Stimulated activated CD4-positive, alpha-beta T cell treated with anti-CD3 and anti-CD28 coated beads, Interleukin-12 subunit alpha, Interleukin-12 subunit beta, amount 100 ng/mL, for 24 hours (primary cell): ENCODE results near the gene HMGB2.

Experiments
- DNase-seq, 2 experiments: peaks; one replicate each; pipeline ENCODE4 v3.0.0-alpha.2; 2020; ENCODE audit warnings: low read depth in 2 of 2

Gene HMGB2

DNA sequence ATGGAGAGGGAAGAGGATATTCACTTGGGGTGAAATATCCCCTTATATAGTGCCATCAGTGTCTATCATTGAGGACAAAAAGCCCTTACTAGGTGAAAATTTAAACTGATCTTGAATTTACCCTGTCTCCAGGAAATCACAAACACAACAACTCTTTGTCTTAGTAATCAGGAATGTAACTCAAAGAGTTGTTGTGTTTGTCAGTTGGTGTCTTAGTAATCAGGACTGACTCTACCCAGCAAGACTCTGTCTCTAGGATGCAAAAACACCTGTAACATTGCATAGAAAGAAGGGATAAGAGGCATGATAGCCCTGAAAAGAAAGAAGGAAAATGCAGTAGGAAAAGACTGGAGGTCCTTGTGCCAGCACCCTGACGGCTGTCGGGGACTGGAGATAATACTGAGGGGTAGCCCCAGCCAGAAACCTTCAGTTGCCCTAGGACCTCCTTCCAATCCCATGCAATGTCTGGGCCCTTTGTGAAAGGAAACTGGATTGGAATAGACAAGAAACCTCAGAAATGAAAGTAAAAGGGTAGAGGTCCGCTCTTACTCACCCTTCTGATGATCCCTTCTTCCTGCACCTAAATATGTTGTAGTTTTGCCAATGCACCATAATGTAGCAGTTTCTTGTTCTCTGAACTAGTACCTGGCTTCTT is 45.3 kb downstream of the HMGB2 start:
- DNase-seq: no peak

DNA sequence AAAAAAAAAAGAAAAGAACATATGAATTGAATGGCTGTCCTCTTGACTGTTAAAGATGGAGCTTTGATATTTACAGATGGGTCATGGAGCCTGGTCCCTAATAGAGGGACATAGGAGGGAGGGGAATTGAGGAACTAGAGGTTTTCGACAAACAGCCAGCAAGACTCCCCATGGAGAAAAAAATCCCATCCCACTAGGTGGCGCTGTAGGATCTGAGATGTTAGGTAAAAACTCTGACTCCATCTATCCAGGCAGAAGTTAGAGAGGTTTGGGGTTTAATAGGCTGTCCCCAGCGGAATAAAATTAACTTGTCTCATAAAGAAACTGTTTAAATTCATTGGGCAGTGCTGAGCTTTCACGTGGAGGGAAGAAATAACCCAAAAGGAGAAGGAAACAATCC is 45.9 kb downstream of the HMGB2 start:
- peak; percentile 49 to 74 for DNase-seq

DNA sequence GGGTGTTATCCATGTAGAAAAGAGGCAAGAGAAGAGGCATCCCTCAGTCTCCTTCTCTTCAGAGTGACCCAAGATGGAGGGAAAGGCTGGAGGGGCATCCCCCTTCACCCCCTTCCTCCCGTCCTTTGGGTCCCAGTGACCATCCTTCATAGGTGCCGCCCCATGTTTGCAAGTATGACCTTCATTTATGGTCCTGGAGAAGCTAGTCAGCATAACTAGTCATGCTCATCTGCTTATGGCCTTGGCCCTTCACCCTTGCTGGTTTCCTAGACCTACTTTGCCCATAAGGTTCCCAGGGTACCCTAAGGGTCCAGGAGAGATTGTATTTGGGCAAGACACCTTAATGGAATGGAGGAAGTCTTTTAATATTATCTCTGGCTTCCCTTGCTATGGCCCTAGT is 46.7 kb downstream of the HMGB2 start:
- no peak for DNase-seq

DNA sequence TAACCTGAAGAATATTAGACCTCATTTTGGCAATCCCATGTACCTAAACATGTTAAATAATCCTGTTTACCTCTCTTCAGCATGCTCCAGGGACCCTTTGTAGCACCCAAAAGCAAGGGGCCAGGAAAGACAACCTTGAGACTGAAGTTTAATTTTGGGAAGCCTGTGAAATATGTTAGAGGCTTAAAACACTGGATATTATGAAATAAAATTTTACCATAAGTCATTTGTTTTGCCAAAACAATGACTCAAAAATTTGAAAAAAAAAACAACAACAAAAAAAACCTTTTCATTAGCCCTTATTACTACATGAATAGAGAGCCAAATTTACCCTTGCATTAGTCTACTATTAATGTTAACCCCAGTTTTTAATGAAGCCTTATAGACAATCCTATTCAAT is 49.7 kb downstream of the HMGB2 start:
- DNase-seq: no peak

DNA sequence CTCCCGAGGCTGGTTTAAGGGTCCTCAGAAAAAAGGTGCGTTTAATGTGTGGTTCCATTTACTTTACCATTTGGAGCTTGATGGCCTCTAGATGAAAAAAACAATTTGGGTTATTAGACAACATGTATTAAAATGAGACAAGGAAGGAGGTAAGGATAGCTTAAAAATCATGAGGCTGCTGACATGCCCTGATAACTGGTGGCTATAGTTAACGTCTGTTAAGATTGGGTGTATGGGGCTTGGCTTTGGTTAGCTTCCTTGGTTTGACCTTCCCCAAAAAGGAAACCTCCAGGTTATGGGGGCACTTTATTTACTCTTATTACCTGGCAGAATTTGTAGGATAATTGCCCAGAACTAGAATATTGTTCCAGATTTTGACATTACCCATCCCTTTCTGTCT is 51.5 kb downstream of the HMGB2 start:
- no peak for DNase-seq

DNA sequence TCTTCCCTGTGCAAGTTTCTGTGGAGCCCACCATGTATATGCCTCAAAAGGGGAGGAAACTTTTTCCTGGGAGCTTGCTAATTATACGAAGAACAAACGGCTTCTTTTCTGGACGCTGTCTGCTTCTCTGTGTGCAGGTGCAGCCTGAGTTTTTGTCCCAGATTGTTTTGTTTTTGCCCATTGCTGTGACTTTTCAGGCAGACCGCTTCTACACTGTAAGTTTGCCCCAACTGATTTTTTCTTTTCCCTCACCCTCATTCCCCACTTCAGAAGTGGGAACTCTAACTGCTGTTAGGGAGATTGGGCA is 51.9 kb downstream of the HMGB2 start:
- no peak for DNase-seq

DNA sequence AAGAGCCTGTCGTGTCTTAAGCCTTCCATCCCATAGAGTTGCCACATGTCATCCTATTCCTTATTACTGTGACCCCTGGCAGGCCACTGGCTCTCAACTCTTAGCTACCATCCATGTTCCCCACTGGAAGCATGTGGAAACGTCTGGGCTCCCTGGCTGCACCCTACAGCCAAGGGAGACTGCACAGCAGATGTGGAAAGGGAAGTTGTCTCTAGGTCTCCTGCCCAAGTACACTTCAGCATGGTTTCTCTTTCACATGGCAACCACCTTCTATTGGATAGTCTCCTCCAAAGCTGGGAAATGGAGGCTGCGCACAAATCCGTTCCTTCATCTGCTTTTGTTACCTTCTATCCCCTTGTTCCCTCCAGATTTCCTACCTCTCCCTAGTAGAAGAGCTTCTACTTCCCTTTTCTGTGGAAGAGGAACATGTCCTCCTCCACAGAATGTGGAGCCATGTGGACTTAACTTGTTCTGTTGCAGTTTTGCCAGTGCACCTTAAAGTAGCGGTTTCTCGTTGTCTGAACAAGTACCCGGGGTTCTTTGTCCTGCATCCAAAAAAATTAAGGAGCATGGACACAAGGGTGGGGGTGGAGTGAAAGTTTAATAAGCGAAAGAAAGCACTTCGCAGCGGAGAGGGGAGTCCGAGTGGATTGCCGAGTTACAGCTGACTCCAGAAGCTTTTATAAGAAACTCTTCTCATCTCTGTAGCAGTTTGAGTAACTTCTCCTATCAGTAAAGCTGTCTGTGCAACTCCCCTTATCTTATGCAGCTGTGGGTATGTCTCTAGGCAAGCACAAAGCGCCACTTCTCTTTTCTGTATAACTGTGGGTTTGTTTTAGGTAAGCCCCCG is 52.5 kb downstream of the HMGB2 start:
- DNase-seq: no peak
